ENCODE measurements around the gene MTRF1. TPM values are rescaled to one million over a fixed set of nuclear protein-coding genes. Genes with fewer than 3 reads are reported as not detected.

MTRF1 gene
- total and polyA plus RNA-seq, 2 of the 8 experiments (the other 6 are each of a cell fraction or from before 2014, with no cell fraction given) = 8.0 to 19.2 TPM

- no peak overlapping the region for H2BK20ac ChIP-seq (ENCODE audit: low read length)
- ChIA-PET CTCF (ENCODE audit: partially characterized antibody) (interaction anchor here (0.5 to 4.9 kb wide), 27 partner anchors 9 to 159 kb away, joined by 3 to 32 read pairs (median 3); no protein-coding TSS in a partner anchor), POLR2A (ENCODE audit: partially characterized antibody) (interaction anchor here (1.0 kb wide), 1 partner anchor 148 kb away, joined by 3 read pairs; no protein-coding TSS in a partner anchor)
- H3K9me3 ChIP-seq (ENCODE audit: insufficient read depth in 2 of 2, low read depth in 1 of 2, low read length in 1 of 2) = no peaks in the 10 kb centered on the region
- H3K79me2 ChIP-seq (ENCODE audit: control insufficient read depth in 1 of 2, insufficient read depth in 2 of 2, low read length in 2 of 2) = no peaks in the 10 kb centered on the region
- no peak overlapping the region for H3K4ac ChIP-seq (replicated peaks; ENCODE audit: insufficient read length, low read depth, low read length)
- no peaks in the 10 kb centered on the region; the same call in 1 of the 2 replicates for H3K23me2 ChIP-seq (ENCODE audit: low read depth, low read length)
- no peak overlapping the region for H2BK12ac ChIP-seq (ENCODE audit: low read depth, low read length)
- H3K56ac ChIP-seq (replicated peaks; ENCODE audit: insufficient read length, low read depth, low read length) = no peak overlapping the region
- no peak overlapping the region for H3K4me3 ChIP-seq (ENCODE audit: extremely low read depth in 1 of 4, insufficient read depth in 2 of 4, low read depth in 3 of 4, low read length in 4 of 4)
- H2BK5ac ChIP-seq (ENCODE audit: low read depth, low read length) = no peak overlapping the region
- no peak overlapping the region for H3K27ac ChIP-seq (ENCODE audit: low read depth, low read length)
- H3K4me1 ChIP-seq (replicated peaks in 1 of 4; ENCODE audit: control insufficient read depth in 3 of 4, insufficient read depth in 4 of 4, low read length in 3 of 4) = no peaks in the 10 kb centered on the region
- no peak overlapping the region for H3K4me2 ChIP-seq (ENCODE audit: insufficient read depth in 1 of 2, low read depth in 2 of 2, low read length in 2 of 2)
- H2AFZ ChIP-seq (ENCODE audit: low read length) = no peak overlapping the region
- TF ChIP-seq RAD21 (IDR thresholded peaks at IDR 0.05 in 1 of 2, conservative IDR thresholded peaks at IDR 0.05 in 1 of 2; ENCODE audit: low read depth in 2 of 2, low read length in 2 of 2) (peak; percentile 69 to 70), MAFK (IDR thresholded peaks at IDR 0.05; ENCODE audit: low read depth, low read length) (0 out of 2 replicates have a peak, but pooled peaks have one; percentile 4), SRF (IDR thresholded peaks at IDR 0.05; ENCODE audit: low read depth, low read length) (no peak), BACH1 (IDR thresholded peaks at IDR 0.05; ENCODE audit: low read length) (peak; percentile 51; the same call in 1 of the 2 replicates), CTCF (IDR thresholded peaks at IDR 0.05; ENCODE audit: control extremely low read depth in 1 of 3, insufficient read depth in 1 of 3, low read depth in 1 of 3, low read length in 3 of 3) (peak in 2 of 3 experiments; percentile 60 to 82; a peak in 2 of 4 replicates), RBBP5 (IDR thresholded peaks at IDR 0.05; ENCODE audit: borderline replicate concordance, low read depth, low read length) (no peak), USF2 (IDR thresholded peaks at IDR 0.05; ENCODE audit: low read length) (no peak)
- no peaks in the 10 kb centered on the region for H3K27me3 ChIP-seq (replicated peaks in 1 of 4; ENCODE audit: control insufficient read depth in 3 of 4, extremely low read depth in 1 of 4, insufficient read depth in 3 of 4, low read length in 3 of 4)
- H3K18ac ChIP-seq (ENCODE audit: extremely low read depth, low read length) = no peak overlapping the region
- no peak overlapping the region for H4K5ac ChIP-seq (ENCODE audit: insufficient read length, low read depth, low read length)
- H2BK15ac ChIP-seq (ENCODE audit: low read length) = no peak overlapping the region
- no peak overlapping the region for H3K23ac ChIP-seq (ENCODE audit: insufficient read length)
- H2BK120ac ChIP-seq (replicated peaks; ENCODE audit: low read depth, low read length) = no peak overlapping the region
- H4K8ac ChIP-seq (ENCODE audit: extremely low read depth, insufficient read depth, low read length) = no peak overlapping the region
- H3K79me1 ChIP-seq (ENCODE audit: low read depth, low read length) = no peaks in the 10 kb centered on the region
- H3K14ac ChIP-seq (ENCODE audit: insufficient read length) = no peak overlapping the region
- DNase-seq (ENCODE audit: low read depth in 1 of 2, low spot score in 2 of 2) = peak in 1 of 2 experiments; percentile 62
- peak; percentile 97 for FAIRE-seq
- H2AK5ac ChIP-seq (ENCODE audit: low read depth, low read length) = no peak overlapping the region
- no peak overlapping the region for H3K9ac ChIP-seq (replicated peaks in 1 of 4; ENCODE audit: extremely low read depth in 1 of 4, low read depth in 3 of 4, low read length in 3 of 4)
- H3K36me3 ChIP-seq (ENCODE audit: control insufficient read depth in 2 of 4, insufficient read depth in 4 of 4, low read length in 3 of 4) = peaks cover 0 to 3% (median 0%) of the 10 kb centered on the region in 4 experiments; a peak in 2 of 8 replicates
- no peak overlapping the region for H4K91ac ChIP-seq (replicated peaks; ENCODE audit: insufficient read length, low read length)
- H4K20me1 ChIP-seq (replicated peaks in 1 of 2; ENCODE audit: control insufficient read depth in 1 of 2, insufficient read depth in 2 of 2, low read length in 2 of 2) = no peaks in the 10 kb centered on the region
- 80% methylated on average over 6 of the region's 6 CpGs; no CpG with 5 or more reads in 1 of the 2 experiments for WGBS, 2 experiments (ENCODE audit: extremely low coverage in 1 of 2, insufficient coverage in 1 of 2, insufficient read length in 1 of 2, insufficient replicate concordance in 2 of 2, low coverage in 1 of 2, low lambda C conversion rate in 2 of 2, missing lambda C conversion rate in 1 of 2)
These were observed 41.0 kb downstream of the MTRF1 start for GRCh38 chr13:41222259-41222852.

All from H1 (cell line).